ENCODE results near the gene PLAAT3.
"Not testable (repeated sequence)": the region's sequence is repeated elsewhere in the genome, so short reads cannot be mapped to it uniquely, and the experiment has no call there.

Gene PLAAT3

GRCh38 chr11:63609536-63609935 is 4.7 kb downstream of the PLAAT3 start:
- no peak overlapping the region for H3K4me3 ChIP-seq (ENCODE audit: low read depth, low read length)
- DNase-seq (ENCODE audit: low read depth): no peak
- TF ChIP-seq CTCF (IDR thresholded peaks at IDR 0.05; ENCODE audit: low read depth, low read length, missing control alignments): no peak

GRCh38 chr11:63608353-63609345 is 5.6 kb downstream of the PLAAT3 start:
- DNase-seq (ENCODE audit: low read depth): no peak
- TF ChIP-seq CTCF (IDR thresholded peaks at IDR 0.05; ENCODE audit: low read depth, low read length, missing control alignments): no peak
- H3K4me3 ChIP-seq (ENCODE audit: low read depth, low read length): no peak overlapping the region

DNA sequence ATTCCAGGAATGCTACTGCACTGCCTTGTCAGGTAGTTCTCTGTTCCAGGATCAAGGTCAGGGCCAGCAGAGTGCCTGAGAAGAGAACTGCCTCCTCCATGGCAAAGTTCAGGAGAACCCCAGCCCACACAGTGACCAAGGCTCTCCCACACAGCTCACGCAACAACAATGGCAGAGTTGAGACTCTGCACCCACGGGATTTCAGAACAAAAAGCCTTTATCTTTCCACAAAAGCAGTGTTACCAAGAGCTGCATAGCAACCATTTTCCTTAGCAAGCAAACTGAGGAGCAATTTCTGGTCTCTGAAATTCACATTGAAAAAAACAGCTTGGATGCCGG is 11.1 kb downstream of the PLAAT3 start:
- DNase-seq (ENCODE audit: low read depth): no peak
- TF ChIP-seq CTCF (IDR thresholded peaks at IDR 0.05; ENCODE audit: low read depth, low read length, missing control alignments): no peak
- no peak overlapping the region for H3K4me3 ChIP-seq (ENCODE audit: low read depth, low read length)

- H3K4me3 ChIP-seq (ENCODE audit: low read depth, low read length); DNase-seq (ENCODE audit: low read depth): not testable (repeated sequence)
Measured at GRCh38 chr11:63602290-63603179, 11.7 kb downstream of the PLAAT3 start.

GRCh38 chr11:63599211-63600122 is 14.8 kb downstream of the PLAAT3 start:
- no peak overlapping the region for H3K4me3 ChIP-seq (ENCODE audit: low read depth, low read length)
- DNase-seq (ENCODE audit: low read depth): no peak
- TF ChIP-seq CTCF (IDR thresholded peaks at IDR 0.05; ENCODE audit: low read depth, low read length, missing control alignments): no peak

- no peak for TF ChIP-seq CTCF (IDR thresholded peaks at IDR 0.05; ENCODE audit: low read depth, low read length, missing control alignments)
- DNase-seq (ENCODE audit: low read depth): no peak
- H3K4me3 ChIP-seq (ENCODE audit: low read depth, low read length): no peak overlapping the region
Measured at GRCh38 chr11:63598556-63598955, 15.7 kb downstream of the PLAAT3 start.

All from GM12864 (cell line).